WTC11 (cell line): ENCODE results near the gene TPSAB1. TPM values are rescaled to one million over a fixed set of nuclear protein-coding genes. Genes with fewer than 3 reads are reported as not detected.

ENCODE experiments used
- ATAC-seq: fragments of 200-7000 bp; cut with Tn5 transposase; 2 replicates; pipeline ENCODE4 v1.10.0; 2021; ENCODE audit warnings: mild to moderate bottlenecking, moderate library complexity
- CTCF ChIA-PET: fragments of 300-600 bp; sonication (Branson Sonifier 250); formaldehyde crosslinking; loops from one replicate; lab custom pipeline; 2021; ENCODE audit warnings: antibody characterized with exemption; lab: Charles Lee
- POLR2A ChIA-PET: fragments of 350-600 bp; sonication (Branson Sonifier 250); formaldehyde crosslinking; loops from one replicate; lab custom pipeline; 2021; ENCODE audit warnings: antibody characterized with exemption; lab: Charles Lee
- DNase-seq: peaks from one replicate; pipeline ENCODE4 v3.0.0; 2021; ENCODE audit warnings: low spot score
- H3K27ac Mint-ChIP-seq: 2 replicates; pipeline ENCODE4 v1.8.0; 2021; ENCODE audit warnings: mixed read lengths
- H3K27me3 Mint-ChIP-seq: 2 replicates; pipeline ENCODE4 v1.8.0; 2021; ENCODE audit warnings: low read depth, mild to moderate bottlenecking, moderate library complexity, mixed read lengths
- H3K36me3 Mint-ChIP-seq: 2 replicates; pipeline ENCODE4 v1.8.0; 2021; ENCODE audit warnings: mixed read lengths
- H3K4me1 Mint-ChIP-seq: 2 replicates; pipeline ENCODE4 v1.8.0; 2022; ENCODE audit warnings: mixed read lengths
- H3K4me3 Mint-ChIP-seq: 2 replicates; pipeline ENCODE4 v1.8.0; 2021; ENCODE audit warnings: mild to moderate bottlenecking, moderate library complexity, mixed read lengths
- H3K9me3 Mint-ChIP-seq: 2 replicates; pipeline ENCODE4 v1.8.0; 2021; ENCODE audit warnings: mixed read lengths
- CBFB ChIP-seq: sonication (generic); formaldehyde crosslinking; IDR thresholded peaks from 2 replicates; pipeline ENCODE4 v1.8.1; 2022; ENCODE audit warnings: mild to moderate bottlenecking, low read depth, missing genetic modification reagents
- CDX4 ChIP-seq: fragments of 250-450 bp; sonication (Bioruptor Pico); IDR thresholded peaks from 2 replicates; pipeline ENCODE4 v1.9.0; 2021; ENCODE audit warnings: moderate library complexity, mild to moderate bottlenecking, inconsistent platforms, borderline replicate concordance
- CREM ChIP-seq: sonication (generic); formaldehyde crosslinking; IDR thresholded peaks from 2 replicates; pipeline ENCODE4 v1.8.1; 2022; ENCODE audit warnings: mild to moderate bottlenecking, missing genetic modification reagents, moderate library complexity
- ELF4 ChIP-seq: sonication (generic); formaldehyde crosslinking; IDR thresholded peaks from 2 replicates; pipeline ENCODE4 v1.8.1; 2022; ENCODE audit warnings: low read depth, mild to moderate bottlenecking, moderate library complexity, missing genetic modification reagents
- ERG ChIP-seq: fragments of 250-450 bp; sonication (Bioruptor Pico); IDR thresholded peaks from 2 replicates; pipeline ENCODE4 v1.8.0; 2021; ENCODE audit warnings: mild to moderate bottlenecking
- FOXJ3 ChIP-seq: sonication (generic); formaldehyde crosslinking; IDR thresholded peaks from 2 replicates; pipeline ENCODE4 v1.9.0; 2021; ENCODE audit warnings: missing genetic modification reagents, mild to moderate bottlenecking, borderline replicate concordance
- FOXK1 ChIP-seq: sonication (generic); formaldehyde crosslinking; IDR thresholded peaks from 2 replicates; pipeline ENCODE4 v1.8.0; 2022; ENCODE audit warnings: mild to moderate bottlenecking, moderate library complexity, missing genetic modification reagents
- FOXP1 ChIP-seq: sonication (generic); formaldehyde crosslinking; IDR thresholded peaks from 2 replicates; pipeline ENCODE4 v1.8.0; 2022; ENCODE audit warnings: missing genetic modification reagents, mild to moderate bottlenecking, moderate library complexity, borderline replicate concordance
- HMGXB4 ChIP-seq: sonication (generic); formaldehyde crosslinking; IDR thresholded peaks from 2 replicates; pipeline ENCODE4 v1.8.1; 2023; ENCODE audit warnings: mild to moderate bottlenecking, moderate library complexity, missing genetic modification reagents
- JUN ChIP-seq: sonication (generic); formaldehyde crosslinking; IDR thresholded peaks from 2 replicates; pipeline ENCODE4 v1.8.0; 2023; ENCODE audit warnings: mild to moderate bottlenecking, missing genetic modification reagents
- NFATC4 ChIP-seq: fragments of 250-450 bp; sonication (Bioruptor Pico); IDR thresholded peaks from 2 replicates; pipeline ENCODE4 v1.9.0; 2021; ENCODE audit warnings: mild to moderate bottlenecking
- NR2C2 ChIP-seq: sonication (generic); formaldehyde crosslinking; IDR thresholded peaks from 2 replicates; pipeline ENCODE4 v1.8.0; 2022; ENCODE audit warnings: mild to moderate bottlenecking, missing genetic modification reagents
- SMAD4 ChIP-seq: sonication (generic); formaldehyde crosslinking; IDR thresholded peaks from 2 replicates; pipeline ENCODE4 v1.8.0; 2022; ENCODE audit warnings: mild to moderate bottlenecking, missing genetic modification reagents
- TEAD1 ChIP-seq: sonication (generic); formaldehyde crosslinking; IDR thresholded peaks from 2 replicates; pipeline ENCODE4 v1.8.0; 2022; ENCODE audit warnings: mild to moderate bottlenecking, missing genetic modification reagents
- ZNF263 ChIP-seq: sonication (generic); formaldehyde crosslinking; IDR thresholded peaks from 2 replicates; pipeline ENCODE4 v1.8.1; 2022; ENCODE audit warnings: low read depth, mild to moderate bottlenecking, moderate library complexity, missing genetic modification reagents
- ZNF416 ChIP-seq: fragments of 250-450 bp; sonication (Bioruptor Pico); IDR thresholded peaks from 2 replicates; pipeline ENCODE4 v1.9.0; 2021; ENCODE audit warnings: mild to moderate bottlenecking, inconsistent platforms
- ZNF423 ChIP-seq: fragments of 250-450 bp; sonication (Bioruptor Pico); IDR thresholded peaks from 2 replicates; pipeline ENCODE4 v2.1.2; 2022; ENCODE audit warnings: mild to moderate bottlenecking, moderate library complexity
- ZNF671 ChIP-seq: fragments of 250-450 bp; sonication (Bioruptor Pico); IDR thresholded peaks from 2 replicates; pipeline ENCODE4 v1.8.0; 2021; ENCODE audit warnings: mild to moderate bottlenecking
- total RNA-seq: library from RNA; stranded (reverse); gene quantifications from 3 replicates; pipeline ENCODE4 v1.2.3, GENCODE V29; 2021
- TF ChIP-seq, protein P1 (sequence below): sonication (generic); formaldehyde crosslinking; IDR thresholded peaks from 2 replicates; pipeline ENCODE4 v1.8.1; 2022; ENCODE audit warnings: mild to moderate bottlenecking, missing genetic modification reagents, moderate library complexity, borderline replicate concordance
- TF ChIP-seq, protein P2 (sequence below): sonication (generic); formaldehyde crosslinking; IDR thresholded peaks from 2 replicates; pipeline ENCODE4 v1.8.1; 2022; ENCODE audit warnings: mild to moderate bottlenecking, moderate library complexity, missing genetic modification reagents
- TF ChIP-seq, protein P3 (sequence below): fragments of 250-450 bp; sonication (Bioruptor Pico); IDR thresholded peaks from 2 replicates; pipeline ENCODE4 v1.9.0; 2021; ENCODE audit warnings: mild to moderate bottlenecking
- TF ChIP-seq, protein P4 (sequence below): sonication (generic); formaldehyde crosslinking; IDR thresholded peaks from 2 replicates; pipeline ENCODE4 v1.8.0; 2023; ENCODE audit warnings: mild to moderate bottlenecking, missing genetic modification reagents
- TF ChIP-seq, protein P5 (sequence below): fragments of 200-600 bp; IDR thresholded peaks from 2 replicates; pipeline ENCODE4 v1.8.0; 2022; ENCODE audit warnings: antibody characterized with exemption

Gene TPSAB1
- total RNA-seq, 1 experiment from 2014 or later, result not detected

DNA sequence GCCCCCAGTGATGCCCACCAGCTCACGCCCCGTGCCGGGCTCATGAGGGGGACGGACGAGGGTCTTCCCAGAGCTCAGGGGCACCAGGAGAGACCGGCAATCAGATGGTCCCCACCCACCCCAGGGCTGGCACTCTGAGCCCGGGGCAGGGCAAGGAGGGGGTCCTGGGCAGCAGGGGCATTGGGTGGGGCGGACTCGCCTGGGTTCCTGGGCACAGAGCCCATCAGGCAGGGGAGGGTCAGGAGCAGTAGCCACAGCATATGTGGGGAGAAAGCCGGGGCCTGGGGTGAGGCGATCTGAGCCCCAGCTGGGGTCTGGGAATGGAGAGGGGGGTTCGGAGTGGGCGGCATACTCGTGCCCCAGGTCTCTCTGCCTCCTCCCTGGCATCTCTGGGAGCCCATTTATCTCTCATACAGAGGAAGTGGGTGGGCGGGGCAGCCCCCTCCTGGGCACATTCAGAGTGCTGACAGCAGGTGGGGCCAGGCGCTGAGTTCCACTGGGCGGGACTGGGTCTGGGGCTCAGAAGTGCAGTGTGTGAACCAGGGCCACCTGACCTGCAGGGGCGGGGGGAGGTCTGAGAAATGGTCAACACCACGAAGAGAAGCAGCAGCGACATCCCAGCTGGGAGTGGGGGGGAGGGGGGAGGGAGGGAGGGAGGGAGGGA lies 48.4 kb downstream of the TPSAB1 start (continued):
- TF ChIP-seq, protein P1, sequence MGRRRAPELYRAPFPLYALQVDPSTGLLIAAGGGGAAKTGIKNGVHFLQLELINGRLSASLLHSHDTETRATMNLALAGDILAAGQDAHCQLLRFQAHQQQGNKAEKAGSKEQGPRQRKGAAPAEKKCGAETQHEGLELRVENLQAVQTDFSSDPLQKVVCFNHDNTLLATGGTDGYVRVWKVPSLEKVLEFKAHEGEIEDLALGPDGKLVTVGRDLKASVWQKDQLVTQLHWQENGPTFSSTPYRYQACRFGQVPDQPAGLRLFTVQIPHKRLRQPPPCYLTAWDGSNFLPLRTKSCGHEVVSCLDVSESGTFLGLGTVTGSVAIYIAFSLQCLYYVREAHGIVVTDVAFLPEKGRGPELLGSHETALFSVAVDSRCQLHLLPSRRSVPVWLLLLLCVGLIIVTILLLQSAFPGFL (CRISPR knock-in tag), result no peak
- TF ChIP-seq, protein P2, sequence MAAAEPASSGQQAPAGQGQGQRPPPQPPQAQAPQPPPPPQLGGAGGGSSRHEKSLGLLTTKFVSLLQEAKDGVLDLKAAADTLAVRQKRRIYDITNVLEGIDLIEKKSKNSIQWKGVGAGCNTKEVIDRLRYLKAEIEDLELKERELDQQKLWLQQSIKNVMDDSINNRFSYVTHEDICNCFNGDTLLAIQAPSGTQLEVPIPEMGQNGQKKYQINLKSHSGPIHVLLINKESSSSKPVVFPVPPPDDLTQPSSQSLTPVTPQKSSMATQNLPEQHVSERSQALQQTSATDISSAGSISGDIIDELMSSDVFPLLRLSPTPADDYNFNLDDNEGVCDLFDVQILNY (CRISPR knock-in tag), result no peak
- TF ChIP-seq FOXJ3 (CRISPR knock-in tag), result no peak
- no peak for TF ChIP-seq HMGXB4 (CRISPR knock-in tag)
- TF ChIP-seq ZNF263 (CRISPR knock-in tag), result no peak
- TF ChIP-seq ZNF416 (CRISPR knock-in tag), result no peak
- no peak; the same call in 1 of the 2 replicates for TF ChIP-seq ZNF423 (CRISPR knock-in tag)
- TF ChIP-seq ELF4 (CRISPR knock-in tag), result no peak
- TF ChIP-seq CREM (CRISPR knock-in tag), result no peak
- no peak for TF ChIP-seq TEAD1 (CRISPR knock-in tag)
- TF ChIP-seq, protein P3, sequence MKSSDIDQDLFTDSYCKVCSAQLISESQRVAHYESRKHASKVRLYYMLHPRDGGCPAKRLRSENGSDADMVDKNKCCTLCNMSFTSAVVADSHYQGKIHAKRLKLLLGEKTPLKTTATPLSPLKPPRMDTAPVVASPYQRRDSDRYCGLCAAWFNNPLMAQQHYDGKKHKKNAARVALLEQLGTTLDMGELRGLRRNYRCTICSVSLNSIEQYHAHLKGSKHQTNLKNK (CRISPR knock-in tag), result no peak
- no peak for TF ChIP-seq ERG (CRISPR knock-in tag)
- no peak for TF ChIP-seq SMAD4
- TF ChIP-seq NR2C2, result no peak
- no peak for TF ChIP-seq JUN

GRCh38 chr16:1289477-1289866 lies 49.0 kb downstream of the TPSAB1 start:
- CTCF ChIA-PET, result interaction anchor here (0.6 to 3.5 kb wide), 10 partner anchors 9 to 294 kb away, joined by 3 to 48 read pairs (median 4); partner anchors contain the start of gene UBE2I
- Mint-ChIP-seq H3K9me3 (no peaks in the 10 kb centered on the region), H3K4me1 (peaks cover 25% of the 10 kb centered on the region), H3K4me3 (peak overlapping the region; percentile 53), H3K36me3 (no peaks in the 10 kb centered on the region), H3K27ac (no peak overlapping the region), H3K27me3 (peaks cover 61% of the 10 kb centered on the region)
- POLR2A ChIA-PET, result interaction anchor here (1.6 kb wide), 1 partner anchor 42 kb away, joined by 5 read pairs; no protein-coding TSS in a partner anchor
- ATAC-seq (peak; percentile 15; the same call in 1 of the 2 replicates), DNase-seq (no peak)
- no peak for TF ChIP-seq CBFB
- TF ChIP-seq, protein P4, sequence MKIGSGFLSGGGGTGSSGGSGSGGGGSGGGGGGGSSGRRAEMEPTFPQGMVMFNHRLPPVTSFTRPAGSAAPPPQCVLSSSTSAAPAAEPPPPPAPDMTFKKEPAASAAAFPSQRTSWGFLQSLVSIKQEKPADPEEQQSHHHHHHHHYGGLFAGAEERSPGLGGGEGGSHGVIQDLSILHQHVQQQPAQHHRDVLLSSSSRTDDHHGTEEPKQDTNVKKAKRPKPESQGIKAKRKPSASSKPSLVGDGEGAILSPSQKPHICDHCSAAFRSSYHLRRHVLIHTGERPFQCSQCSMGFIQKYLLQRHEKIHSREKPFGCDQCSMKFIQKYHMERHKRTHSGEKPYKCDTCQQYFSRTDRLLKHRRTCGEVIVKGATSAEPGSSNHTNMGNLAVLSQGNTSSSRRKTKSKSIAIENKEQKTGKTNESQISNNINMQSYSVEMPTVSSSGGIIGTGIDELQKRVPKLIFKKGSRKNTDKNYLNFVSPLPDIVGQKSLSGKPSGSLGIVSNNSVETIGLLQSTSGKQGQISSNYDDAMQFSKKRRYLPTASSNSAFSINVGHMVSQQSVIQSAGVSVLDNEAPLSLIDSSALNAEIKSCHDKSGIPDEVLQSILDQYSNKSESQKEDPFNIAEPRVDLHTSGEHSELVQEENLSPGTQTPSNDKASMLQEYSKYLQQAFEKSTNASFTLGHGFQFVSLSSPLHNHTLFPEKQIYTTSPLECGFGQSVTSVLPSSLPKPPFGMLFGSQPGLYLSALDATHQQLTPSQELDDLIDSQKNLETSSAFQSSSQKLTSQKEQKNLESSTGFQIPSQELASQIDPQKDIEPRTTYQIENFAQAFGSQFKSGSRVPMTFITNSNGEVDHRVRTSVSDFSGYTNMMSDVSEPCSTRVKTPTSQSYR, result no peak
- no peak for TF ChIP-seq CDX4
- no peak for TF ChIP-seq FOXK1
- no peak for TF ChIP-seq NFATC4
- TF ChIP-seq, protein P5, sequence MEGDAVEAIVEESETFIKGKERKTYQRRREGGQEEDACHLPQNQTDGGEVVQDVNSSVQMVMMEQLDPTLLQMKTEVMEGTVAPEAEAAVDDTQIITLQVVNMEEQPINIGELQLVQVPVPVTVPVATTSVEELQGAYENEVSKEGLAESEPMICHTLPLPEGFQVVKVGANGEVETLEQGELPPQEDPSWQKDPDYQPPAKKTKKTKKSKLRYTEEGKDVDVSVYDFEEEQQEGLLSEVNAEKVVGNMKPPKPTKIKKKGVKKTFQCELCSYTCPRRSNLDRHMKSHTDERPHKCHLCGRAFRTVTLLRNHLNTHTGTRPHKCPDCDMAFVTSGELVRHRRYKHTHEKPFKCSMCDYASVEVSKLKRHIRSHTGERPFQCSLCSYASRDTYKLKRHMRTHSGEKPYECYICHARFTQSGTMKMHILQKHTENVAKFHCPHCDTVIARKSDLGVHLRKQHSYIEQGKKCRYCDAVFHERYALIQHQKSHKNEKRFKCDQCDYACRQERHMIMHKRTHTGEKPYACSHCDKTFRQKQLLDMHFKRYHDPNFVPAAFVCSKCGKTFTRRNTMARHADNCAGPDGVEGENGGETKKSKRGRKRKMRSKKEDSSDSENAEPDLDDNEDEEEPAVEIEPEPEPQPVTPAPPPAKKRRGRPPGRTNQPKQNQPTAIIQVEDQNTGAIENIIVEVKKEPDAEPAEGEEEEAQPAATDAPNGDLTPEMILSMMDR, result no peak
- no peak for TF ChIP-seq ZNF671 (CRISPR knock-in tag)
- no peak for TF ChIP-seq FOXP1
